HEK293 (cell line): Measurements from ENCODE around the gene RER1.

Experiments used
- CTCF ChIA-PET: fragments of 350-600 bp; formaldehyde crosslinking; extraction: SDS; loops from one replicate; lab custom pipeline; 2021; ENCODE audit warnings: antibody characterized with exemption; lab: Yijun Ruan, JAX
- POLR2A ChIA-PET: fragments of 300-600 bp; formaldehyde crosslinking; extraction: SDS; loops from one replicate; lab custom pipeline; 2020; ENCODE audit warnings: antibody characterized with exemption, inconsistent platforms; lab: Yijun Ruan, JAX
- H3K27ac ChIP-seq: fragments of 200-500 bp; sonication (Bioruptor generic); 2 replicates; pipeline ENCODE4 v1.5.1; 2014; ENCODE audit warnings: low read depth, low read length, control low read depth, inconsistent platforms; ENCODE audit errors: extremely low read depth
- H3K36me3 ChIP-seq, 2 experiments: fragments of 200-500 bp in 1 of 2; sonication (Bioruptor generic) in 1 of 2; 1 replicate in 1 of 2; 2 replicates in 1 of 2; pipeline ENCODE4 v1.5.1; 2014 to 2017; ENCODE audit warnings: inconsistent platforms in 2 of 2, low read length in 2 of 2; ENCODE audit not compliant: control insufficient read depth in 2 of 2, insufficient read depth in 1 of 2
- H3K4me1 ChIP-seq: fragments of 200-500 bp; sonication (Bioruptor generic); 2 replicates; pipeline ENCODE4 v1.5.1; 2014; ENCODE audit warnings: mild to moderate bottlenecking, low read length, inconsistent platforms; ENCODE audit not compliant: control insufficient read depth, insufficient read depth
- H3K4me3 ChIP-seq: 2 replicates; pipeline ENCODE4 v1.5.1; 2011; ENCODE audit warnings: low read depth, mild to moderate bottlenecking, control low read depth, low read length, moderate library complexity
- H3K9me3 ChIP-seq: fragments of 200-500 bp; sonication (Bioruptor generic); 2 replicates; pipeline ENCODE4 v1.5.1; 2014; ENCODE audit warnings: low read depth, low read length, inconsistent platforms; ENCODE audit not compliant: control insufficient read depth, insufficient read depth
- GLI2 ChIP-seq: fragments of 450-650 bp; formaldehyde crosslinking; IDR thresholded peaks from 2 replicates; pipeline ENCODE4; 2017; ENCODE audit warnings: missing biosample characterization, missing genetic modification characterization, low read depth, borderline replicate concordance
- GLI4 ChIP-seq: fragments of 450-650 bp; formaldehyde crosslinking; IDR thresholded peaks from 2 replicates; pipeline ENCODE4 v1.5.1; 2016; ENCODE audit warnings: missing biosample characterization, missing genetic modification characterization
- MEIS1 ChIP-seq: sonication (generic); formaldehyde crosslinking; IDR thresholded peaks from 2 replicates; pipeline ENCODE4 v1.8.1; 2022; ENCODE audit warnings: missing genetic modification reagents, mild to moderate bottlenecking, borderline replicate concordance
- PRDM6 ChIP-seq: fragments of 450-650 bp; formaldehyde crosslinking; IDR thresholded peaks from 2 replicates; pipeline ENCODE4 v1.5.1; 2017; ENCODE audit warnings: missing biosample characterization, missing genetic modification characterization
- TCF7L2 ChIP-seq: IDR thresholded peaks from 2 replicates; pipeline ENCODE4 v1.6.1; 2011; ENCODE audit warnings: low read depth, mild to moderate bottlenecking, inconsistent platforms, low read length, moderate library complexity, borderline replicate concordance
- YY2 ChIP-seq: fragments of 450-650 bp; formaldehyde crosslinking; IDR thresholded peaks from 2 replicates; pipeline ENCODE4 v1.5.1; 2016; ENCODE audit warnings: missing biosample characterization, missing genetic modification characterization
- ZBTB21 ChIP-seq: fragments of 450-650 bp; formaldehyde crosslinking; IDR thresholded peaks from 2 replicates; pipeline ENCODE4 v1.5.1; 2017; ENCODE audit warnings: missing biosample characterization, missing genetic modification characterization
- ZBTB26 ChIP-seq: fragments of 450-650 bp; formaldehyde crosslinking; optimal IDR thresholded peaks from 2 replicates; pipeline ENCODE3; 2016; ENCODE audit warnings: missing biosample characterization, mild to moderate bottlenecking, missing genetic modification characterization
- ZNF121 ChIP-seq: fragments of 450-650 bp; formaldehyde crosslinking; IDR thresholded peaks from 2 replicates; pipeline ENCODE4 v1.5.1; 2016; ENCODE audit warnings: missing biosample characterization, missing genetic modification characterization
- ZNF280D ChIP-seq: fragments of 450-650 bp; formaldehyde crosslinking; IDR thresholded peaks from 2 replicates; pipeline ENCODE4 v1.5.1; 2016; ENCODE audit warnings: missing biosample characterization, missing genetic modification characterization
- ZNF394 ChIP-seq: fragments of 450-650 bp; formaldehyde crosslinking; IDR thresholded peaks from 2 replicates; pipeline ENCODE4 v1.5.1; 2016; ENCODE audit warnings: missing biosample characterization, missing genetic modification characterization, mild to moderate bottlenecking, moderate library complexity, borderline replicate concordance
- ZNF610 ChIP-seq: fragments of 450-650 bp; formaldehyde crosslinking; IDR thresholded peaks from 2 replicates; pipeline ENCODE4 v1.5.1; 2016; ENCODE audit warnings: missing biosample characterization, missing genetic modification characterization, borderline replicate concordance

Gene RER1

GRCh38 chr1:2419416-2419815, 27.8 kb downstream of the RER1 start:
- ChIA-PET POLR2A (no interaction called here), CTCF (interaction anchor here (1.3 kb wide), 1 partner anchor 128 kb away, joined by 5 read pairs; no protein-coding TSS in a partner anchor)
- no peaks in the 10 kb centered on the region for H3K4me1 ChIP-seq
- no peaks in the 10 kb centered on the region for H3K36me3 ChIP-seq
- no peaks in the 10 kb centered on the region for H3K9me3 ChIP-seq
- no peak overlapping the region for H3K27ac ChIP-seq
- H3K4me3 ChIP-seq: no peak overlapping the region
- TF ChIP-seq ZBTB26 (no peak), ZBTB21 (tag by site-specific recombination) (no peak), PRDM6 (tag by site-specific recombination) (no peak), ZNF280D (no peak), GLI2 (no peak), TCF7L2 (no peak), MEIS1 (CRISPR knock-in tag) (no peak)

GRCh38 chr1:2422523-2422922, 30.9 kb downstream of the RER1 start:
- H3K27ac ChIP-seq: no peak overlapping the region
- H3K9me3 ChIP-seq: no peaks in the 10 kb centered on the region
- no peaks in the 10 kb centered on the region for H3K36me3 ChIP-seq
- TF ChIP-seq ZNF610 (no peak), ZNF121 (tag by site-specific recombination) (peak; percentile 60; the same call in 1 of the 2 replicates)
- no peak overlapping the region for H3K4me3 ChIP-seq
- ChIA-PET CTCF (interaction anchor here (1.2 kb wide), 1 partner anchor 125 kb away, joined by 7 read pairs; no protein-coding TSS in a partner anchor), POLR2A (no interaction called here)
- H3K4me1 ChIP-seq: no peaks in the 10 kb centered on the region

GRCh38 chr1:2425892-2426291, 34.3 kb downstream of the RER1 start:
- H3K4me3 ChIP-seq: no peak overlapping the region
- TF ChIP-seq YY2 (tag by site-specific recombination): no peak
- TF ChIP-seq GLI4 (tag by site-specific recombination): no peak
- TF ChIP-seq, all 188 proteins: peak for 0
- ChIA-PET CTCF (interaction anchor here (2.0 kb wide), 1 partner anchor 122 kb away, joined by 5 read pairs; no protein-coding TSS in a partner anchor), POLR2A (interaction anchor here (0.9 kb wide), 1 partner anchor 64 kb away, joined by 7 read pairs; no protein-coding TSS in a partner anchor)
- Histone ChIP-seq H3K9me3 (no peaks in the 10 kb centered on the region), H3K27ac (no peak overlapping the region), H3K4me1 (no peaks in the 10 kb centered on the region), H3K36me3 (no peaks in the 10 kb centered on the region)

- Histone ChIP-seq H3K36me3 (no peaks in the 10 kb centered on the region), H3K27ac (no peak overlapping the region), H3K4me1 (no peaks in the 10 kb centered on the region), H3K4me3 (no peak overlapping the region), H3K9me3 (no peaks in the 10 kb centered on the region)
- TF ChIP-seq ZNF394 (tag by site-specific recombination): no peak
- ChIA-PET CTCF (no interaction called here), POLR2A (interaction anchor here (0.9 kb wide), 1 partner anchor 63 kb away, joined by 7 read pairs; no protein-coding TSS in a partner anchor)
Observed at GRCh38 chr1:2426540-2426939, 34.9 kb downstream of the RER1 start.
